Fibroblast of lung (primary cell): ENCODE results near the gene CLIC6. TPM values are rescaled to one million over a fixed set of nuclear protein-coding genes. Genes with fewer than 3 reads are reported as not detected.

Experiments used
- DNase-seq, 2 donors: peaks; one replicate each; pipeline versions ENCODE4 v3.0.0 to v3.0.0-alpha.2; 2010; ENCODE audit warnings: low read depth in 2 of 2
- H2AFZ ChIP-seq: 2 replicates; pipeline ENCODE4 v1.5.1; 2012; ENCODE audit warnings: low read length, control low read depth, inconsistent platforms
- H3K27ac ChIP-seq: 2 replicates; pipeline ENCODE4 v1.5.1; 2011; ENCODE audit warnings: low read length, control low read depth; ENCODE audit not compliant: insufficient read depth
- H3K27me3 ChIP-seq: 2 replicates; pipeline ENCODE4 v1.5.1; 2011; ENCODE audit warnings: mild to moderate bottlenecking, low read length; ENCODE audit not compliant: control insufficient read depth, insufficient read depth
- H3K36me3 ChIP-seq: 2 replicates; pipeline ENCODE4 v1.5.1; 2011; ENCODE audit warnings: low read length; ENCODE audit not compliant: control insufficient read depth, insufficient read depth
- H3K4me1 ChIP-seq: 2 replicates; pipeline ENCODE4 v1.5.1; 2011; ENCODE audit warnings: low read length; ENCODE audit not compliant: control insufficient read depth, insufficient read depth; ENCODE audit errors: extremely low read depth
- H3K4me2 ChIP-seq: 2 replicates; pipeline ENCODE4 v1.5.1; 2011; ENCODE audit warnings: low read length, control low read depth; ENCODE audit not compliant: insufficient read depth; ENCODE audit errors: extremely low read depth
- H3K4me3 ChIP-seq, 4 experiments: fragments of 200-600 bp in 1 of 4; sonication (generic) in 1 of 4; replicated peaks in 1 of 4; 2 replicates each; pipeline ENCODE4 v1.5.1; 2011 to 2016; ENCODE audit warnings: low read length in 4 of 4, low read depth in 3 of 4, mild to moderate bottlenecking in 3 of 4, control low read depth in 2 of 4, inconsistent platforms in 1 of 4, mixed read lengths in 1 of 4; ENCODE audit not compliant: insufficient read depth in 1 of 4; ENCODE audit errors: control extremely low read depth in 1 of 4
- H3K79me2 ChIP-seq: 2 replicates; pipeline ENCODE4 v1.5.1; 2012; ENCODE audit warnings: mild to moderate bottlenecking, low read length, inconsistent platforms; ENCODE audit not compliant: control insufficient read depth, insufficient read depth
- H3K9ac ChIP-seq: 2 replicates; pipeline ENCODE4 v1.5.1; 2011; ENCODE audit warnings: mild to moderate bottlenecking, low read length, control low read depth; ENCODE audit not compliant: insufficient read depth
- H3K9me3 ChIP-seq: 2 replicates; pipeline ENCODE4 v1.5.1; 2012; ENCODE audit warnings: low read depth, low read length; ENCODE audit not compliant: control insufficient read depth, insufficient read depth
- H4K20me1 ChIP-seq: 2 replicates; pipeline ENCODE4 v1.5.1; 2011; ENCODE audit warnings: low read length; ENCODE audit not compliant: control insufficient read depth, insufficient read depth; ENCODE audit errors: extremely low read depth
- EZH2 ChIP-seq: IDR thresholded peaks from 2 replicates; pipeline ENCODE4 v1.5.1; 2012; ENCODE audit warnings: low read length, control low read depth, mild to moderate bottlenecking; ENCODE audit errors: missing control alignments
- polyA plus RNA-seq, 2 donors: library from polyadenylated mRNA; depleted of rRNA in 1 of 2; stranded (reverse) in 1 of 2; unstranded in 1 of 2; fragments of >200 nt; gene quantifications; 2 replicates each; pipeline ENCODE4 v1.2.1, GENCODE V29; 2011 to 2012; ENCODE audit warnings: missing spikeins in 1 of 2
- total RNA-seq: library from RNA; depleted of rRNA; stranded (reverse); fragments of >200 nt; gene quantifications from 2 replicates; pipeline ENCODE4 v1.2.1, GENCODE V29; 2014
- TF ChIP-seq, protein P1 (sequence below), 2 donors: IDR thresholded peaks in 1 of 2; conservative IDR thresholded peaks in 1 of 2; 1 replicate in 1 of 2; 2 replicates in 1 of 2; pipeline ENCODE4 v1.5.1; 2011 to 2012; ENCODE audit warnings: low read length in 2 of 2, control low read depth in 1 of 2, inconsistent platforms in 1 of 2, low read depth in 1 of 2, mild to moderate bottlenecking in 1 of 2

Gene CLIC6
- total and polyA plus RNA-seq, 2 donors (not counting 1 experiment from before 2014, with no cell fraction given) = 2.0 to 5.3 TPM

- no peak overlapping the region for H3K27ac ChIP-seq
- H3K4me2 ChIP-seq = peak overlapping the region; percentile 44
Measured at GRCh38 chr21:34640858-34641257, 27.9 kb upstream of the CLIC6 start.

DNA sequence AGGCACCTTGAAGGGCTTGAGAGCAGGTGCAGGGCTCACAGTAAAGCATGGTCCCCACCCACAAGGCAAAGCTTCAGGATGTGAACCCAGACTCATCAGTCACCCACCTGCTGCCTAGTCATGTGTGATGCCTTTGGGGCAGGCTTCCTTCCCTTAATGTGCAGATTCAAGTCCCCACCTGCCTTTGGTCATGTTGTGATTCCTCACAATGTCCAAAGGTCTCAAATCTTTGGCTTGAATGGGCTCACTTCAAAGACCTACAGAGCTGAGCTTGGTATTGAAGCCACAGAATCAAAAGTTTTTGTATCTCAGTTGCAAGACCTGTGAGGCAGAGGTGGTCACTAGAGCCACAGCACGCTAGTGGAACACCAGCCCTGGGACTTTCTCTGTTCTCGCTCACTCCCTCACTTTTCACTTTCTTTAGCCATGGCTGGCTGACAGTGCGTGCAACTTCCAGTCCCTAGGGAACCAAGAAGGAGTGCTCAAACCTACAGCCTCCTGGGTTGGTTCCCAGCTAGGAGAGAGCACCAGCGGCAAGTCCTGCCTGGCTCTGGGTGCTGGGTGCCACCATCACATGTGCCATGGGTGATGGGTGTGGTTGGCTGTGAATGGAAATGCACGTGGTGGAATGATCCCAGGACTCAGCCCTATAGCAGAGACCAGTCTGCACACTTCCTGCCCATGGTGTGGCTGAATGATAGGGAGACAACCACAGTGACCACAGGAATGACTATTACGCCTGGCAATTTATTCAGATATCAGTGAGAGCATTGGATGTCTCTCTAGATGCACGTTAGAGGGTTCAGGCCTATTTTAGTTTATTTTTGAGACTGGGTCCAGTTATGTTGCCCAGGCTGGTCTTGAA is 26.4 kb upstream of the CLIC6 start:
- Histone ChIP-seq H3K4me3 (no peak overlapping the region), H2AFZ (no peak overlapping the region), H3K4me1 (no peaks in the 10 kb centered on the region), H3K27ac (no peak overlapping the region), H3K4me2 (no peak overlapping the region), H3K27me3 (no peaks in the 10 kb centered on the region), H3K9ac (no peak overlapping the region), H3K79me2 (no peaks in the 10 kb centered on the region), H4K20me1 (no peaks in the 10 kb centered on the region), H3K36me3 (no peaks in the 10 kb centered on the region), H3K9me3 (no peaks in the 10 kb centered on the region)
- TF ChIP-seq, protein P1, sequence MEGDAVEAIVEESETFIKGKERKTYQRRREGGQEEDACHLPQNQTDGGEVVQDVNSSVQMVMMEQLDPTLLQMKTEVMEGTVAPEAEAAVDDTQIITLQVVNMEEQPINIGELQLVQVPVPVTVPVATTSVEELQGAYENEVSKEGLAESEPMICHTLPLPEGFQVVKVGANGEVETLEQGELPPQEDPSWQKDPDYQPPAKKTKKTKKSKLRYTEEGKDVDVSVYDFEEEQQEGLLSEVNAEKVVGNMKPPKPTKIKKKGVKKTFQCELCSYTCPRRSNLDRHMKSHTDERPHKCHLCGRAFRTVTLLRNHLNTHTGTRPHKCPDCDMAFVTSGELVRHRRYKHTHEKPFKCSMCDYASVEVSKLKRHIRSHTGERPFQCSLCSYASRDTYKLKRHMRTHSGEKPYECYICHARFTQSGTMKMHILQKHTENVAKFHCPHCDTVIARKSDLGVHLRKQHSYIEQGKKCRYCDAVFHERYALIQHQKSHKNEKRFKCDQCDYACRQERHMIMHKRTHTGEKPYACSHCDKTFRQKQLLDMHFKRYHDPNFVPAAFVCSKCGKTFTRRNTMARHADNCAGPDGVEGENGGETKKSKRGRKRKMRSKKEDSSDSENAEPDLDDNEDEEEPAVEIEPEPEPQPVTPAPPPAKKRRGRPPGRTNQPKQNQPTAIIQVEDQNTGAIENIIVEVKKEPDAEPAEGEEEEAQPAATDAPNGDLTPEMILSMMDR (conservative IDR thresholded peaks at IDR 0.05 in 1 of 2, IDR thresholded peaks at IDR 0.05 in 1 of 2; ENCODE audit: low read depth in 1 of 2, low read length in 2 of 2) = no peak
- no peak for TF ChIP-seq EZH2
- peak in 1 of 2 donors; percentile 76 for DNase-seq

More at GRCh38 chr21:34640858-34641257, 27.9 kb upstream of the CLIC6 start:
- Histone ChIP-seq H2AFZ (no peak overlapping the region), H3K4me1 (no peaks in the 10 kb centered on the region), H3K9ac (no peak overlapping the region), H3K9me3 (no peaks in the 10 kb centered on the region), H3K36me3 (no peaks in the 10 kb centered on the region), H3K4me3 (no peak overlapping the region), H3K27me3 (peaks cover 2% of the 10 kb centered on the region), H3K79me2 (no peaks in the 10 kb centered on the region), H4K20me1 (no peaks in the 10 kb centered on the region)
- DNase-seq = peak; percentile 54 to 93
- TF ChIP-seq, protein P1 (conservative IDR thresholded peaks at IDR 0.05 in 1 of 2, IDR thresholded peaks at IDR 0.05 in 1 of 2; ENCODE audit: low read depth in 1 of 2, low read length in 2 of 2) = no peak
- TF ChIP-seq EZH2 = no peak

DNA sequence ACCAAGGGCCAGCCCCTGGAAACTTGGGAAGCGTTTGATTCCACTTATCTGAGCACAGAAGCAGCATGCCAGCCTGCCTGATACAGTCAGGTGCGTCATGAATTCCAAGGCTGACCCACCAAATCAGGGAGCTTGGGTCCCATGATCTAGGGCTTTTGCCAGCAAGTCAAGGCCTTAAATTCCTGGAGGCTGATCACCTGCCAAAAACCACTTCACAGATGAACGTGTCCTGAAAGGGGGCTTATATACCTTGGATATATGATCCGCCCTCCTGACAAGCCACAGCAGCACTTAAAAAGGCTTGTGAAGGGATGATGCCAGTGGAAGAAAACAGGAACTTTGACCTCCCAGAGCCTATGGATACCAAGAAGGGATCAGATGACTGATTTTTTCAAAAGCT is 24.0 kb upstream of the CLIC6 start:
- Histone ChIP-seq H2AFZ (no peak overlapping the region), H3K9ac (no peak overlapping the region), H3K27ac (no peak overlapping the region), H3K4me3 (no peak overlapping the region), H4K20me1 (no peaks in the 10 kb centered on the region), H3K9me3 (no peaks in the 10 kb centered on the region), H3K4me2 (no peak overlapping the region), H3K4me1 (no peaks in the 10 kb centered on the region), H3K36me3 (no peaks in the 10 kb centered on the region), H3K79me2 (no peaks in the 10 kb centered on the region), H3K27me3 (peaks cover 6% of the 10 kb centered on the region)
- TF ChIP-seq, protein P1 (conservative IDR thresholded peaks at IDR 0.05 in 1 of 2, IDR thresholded peaks at IDR 0.05 in 1 of 2; ENCODE audit: low read depth in 1 of 2, low read length in 2 of 2) = no peak
- no peak for TF ChIP-seq EZH2
- no peak for DNase-seq
